HG03135 (cell line): ENCODE measurements around the gene NEK10.

ENCODE experiments used
- ATAC-seq: cut with Tn5 transposase; IDR thresholded peaks from one replicate; pipeline ENCODE4 v1.9.1; 2021; ENCODE audit warnings: mild to moderate bottlenecking, moderate library complexity; ENCODE audit not compliant: unreplicated experiment

NEK10 gene

DNA sequence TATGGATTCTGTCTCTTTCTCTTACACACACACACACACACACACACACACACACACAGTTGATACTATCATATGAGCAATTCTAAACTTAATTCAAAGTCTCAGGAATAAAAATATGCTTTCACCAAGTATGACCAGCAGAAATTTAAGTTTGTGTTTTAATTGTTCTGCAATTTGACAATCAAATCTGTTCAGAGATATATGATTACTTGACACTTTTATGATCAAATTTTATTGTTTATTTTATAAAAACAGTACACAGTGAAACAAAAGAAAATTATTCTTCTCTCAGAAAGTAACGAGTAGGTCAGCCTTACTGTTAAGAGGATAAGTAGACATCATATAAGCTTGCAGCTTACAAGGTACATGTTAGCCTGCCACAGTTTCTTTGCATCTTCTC lies 114.3 kb downstream of the NEK10 start:
- ATAC-seq: no peak

DNA sequence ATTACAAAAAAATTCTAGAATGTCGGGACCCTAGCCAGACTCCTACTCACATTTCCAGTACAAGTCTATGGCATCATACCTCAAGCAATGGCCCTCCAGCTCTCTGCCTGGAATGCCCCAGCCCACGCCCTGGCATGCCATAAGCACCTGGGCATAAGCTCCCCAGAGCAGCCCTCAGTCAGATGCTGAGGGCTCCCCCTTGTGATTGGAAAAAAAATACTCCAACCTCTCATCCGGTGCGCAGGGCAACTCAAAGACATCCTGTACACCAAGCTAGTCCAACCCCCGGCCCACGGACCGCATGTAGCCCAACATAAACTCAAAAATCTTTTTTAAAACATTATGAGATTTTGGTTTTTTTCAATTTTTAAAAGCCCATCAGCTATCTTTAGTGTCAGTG lies 115.4 kb downstream of the NEK10 start:
- no peak for ATAC-seq

DNA sequence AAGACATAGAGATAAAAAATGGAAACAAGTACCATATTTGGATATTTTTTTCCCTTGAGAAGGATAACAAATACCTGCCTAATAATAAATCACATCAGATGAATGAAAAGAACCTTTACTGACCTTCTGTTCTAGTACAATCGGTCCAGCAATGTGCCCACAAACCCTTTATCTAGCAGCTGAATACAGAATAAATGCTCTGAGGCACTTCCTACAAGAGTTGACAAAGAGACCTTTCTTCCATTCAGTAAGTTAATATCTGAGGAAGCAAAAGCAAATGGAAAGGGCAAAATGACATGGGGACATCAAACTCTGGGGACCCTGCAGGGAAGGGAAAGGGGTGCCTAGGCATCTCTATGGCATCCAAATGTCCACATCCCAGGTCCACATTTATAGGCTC lies 115.8 kb downstream of the NEK10 start:
- no peak for ATAC-seq

DNA sequence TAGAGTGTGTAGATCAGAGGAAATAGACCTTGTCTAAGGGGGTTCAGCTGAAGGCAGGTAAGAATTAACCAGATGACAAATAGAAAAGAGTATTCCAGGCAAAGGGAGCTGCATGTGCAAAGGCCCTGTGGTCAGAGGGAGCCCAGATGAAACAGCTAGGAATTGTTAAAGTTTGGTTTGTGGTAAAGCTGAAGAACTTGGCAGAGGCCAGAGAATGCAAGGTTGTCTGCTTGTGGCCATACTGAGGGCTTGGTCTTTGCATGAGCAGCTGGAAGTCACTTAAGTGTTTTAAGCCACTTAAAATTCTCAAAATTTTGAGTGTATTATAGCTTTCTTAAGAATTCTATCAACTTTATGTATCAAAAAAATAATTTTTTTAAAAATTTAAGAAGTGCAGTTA lies 116.5 kb downstream of the NEK10 start:
- ATAC-seq: no peak

DNA sequence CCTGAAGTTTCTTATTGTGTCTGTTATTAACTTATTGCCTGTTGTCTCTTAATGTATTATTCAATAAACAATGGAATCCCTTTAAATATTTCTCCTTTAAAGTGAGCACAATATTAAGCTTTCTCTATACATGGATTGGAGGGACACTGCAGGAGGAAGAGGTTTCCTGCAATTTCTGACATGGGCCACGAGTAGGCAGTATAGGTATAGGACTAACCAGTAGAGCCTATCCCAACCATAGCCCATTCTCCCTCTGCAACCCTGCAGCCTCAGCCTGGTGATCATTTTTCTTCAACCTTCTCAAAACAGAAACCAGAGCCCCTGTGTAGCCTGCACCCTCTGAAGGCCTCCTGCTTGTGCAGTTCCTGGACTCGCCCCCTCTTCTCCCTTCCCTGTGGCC lies 124.8 kb downstream of the NEK10 start:
- ATAC-seq: no peak

DNA sequence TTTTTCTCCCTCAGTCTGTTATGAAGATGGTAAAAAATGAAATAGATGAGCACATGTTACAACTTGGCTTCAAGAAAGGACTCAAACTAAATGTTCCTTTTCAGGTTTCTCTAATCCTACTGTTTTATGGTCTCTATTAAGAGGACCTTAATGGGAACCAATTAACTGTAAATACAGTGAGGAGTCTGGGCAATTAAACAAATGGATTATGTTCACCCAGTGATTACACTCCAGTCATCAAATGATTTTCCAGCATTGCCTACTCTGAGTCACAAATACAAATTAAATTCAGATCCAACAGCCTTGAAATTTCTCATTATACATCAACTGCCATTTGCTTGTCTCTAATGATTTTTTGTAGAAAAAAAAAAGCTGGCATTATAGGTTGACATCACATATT lies 129.2 kb downstream of the NEK10 start:
- ATAC-seq: no peak

DNA sequence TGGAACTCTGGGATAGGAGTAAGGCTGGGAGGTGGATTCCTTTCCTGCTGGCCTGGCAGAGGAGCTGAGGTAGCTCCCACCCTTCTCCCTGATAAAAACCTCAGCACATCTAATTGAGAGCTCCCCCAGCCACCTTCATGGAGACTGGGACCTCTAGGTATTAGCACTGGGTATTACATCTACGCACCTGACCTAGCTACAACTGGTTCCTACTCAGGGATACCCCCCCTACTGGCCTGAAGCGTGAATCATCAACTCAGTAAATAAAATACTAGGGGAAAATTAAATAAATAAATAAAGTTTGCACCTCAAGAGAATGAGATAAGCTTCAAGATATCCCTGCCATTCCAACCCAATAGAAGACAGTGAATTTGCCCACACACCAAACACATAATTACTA lies 140.4 kb downstream of the NEK10 start:
- no peak for ATAC-seq

DNA sequence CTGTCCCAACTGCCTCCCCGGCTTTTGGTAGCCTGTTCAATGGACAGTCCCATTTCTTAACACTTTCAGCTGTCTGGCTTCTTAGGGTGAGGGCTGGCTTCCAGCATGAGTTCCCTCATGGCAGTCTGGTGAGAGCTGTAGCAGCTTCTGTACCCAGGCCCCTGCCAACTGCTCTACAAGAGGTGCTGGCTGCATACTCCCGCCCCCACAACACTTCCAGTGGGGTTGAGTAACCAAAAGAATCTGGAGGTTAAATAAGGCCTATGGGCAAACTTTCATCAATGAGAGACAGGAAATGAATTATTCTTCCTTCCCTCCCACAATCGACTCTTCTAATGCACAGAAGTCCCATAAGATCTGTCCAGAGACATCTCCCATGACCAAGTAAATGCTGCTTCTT lies 145.0 kb downstream of the NEK10 start:
- ATAC-seq: no peak

DNA sequence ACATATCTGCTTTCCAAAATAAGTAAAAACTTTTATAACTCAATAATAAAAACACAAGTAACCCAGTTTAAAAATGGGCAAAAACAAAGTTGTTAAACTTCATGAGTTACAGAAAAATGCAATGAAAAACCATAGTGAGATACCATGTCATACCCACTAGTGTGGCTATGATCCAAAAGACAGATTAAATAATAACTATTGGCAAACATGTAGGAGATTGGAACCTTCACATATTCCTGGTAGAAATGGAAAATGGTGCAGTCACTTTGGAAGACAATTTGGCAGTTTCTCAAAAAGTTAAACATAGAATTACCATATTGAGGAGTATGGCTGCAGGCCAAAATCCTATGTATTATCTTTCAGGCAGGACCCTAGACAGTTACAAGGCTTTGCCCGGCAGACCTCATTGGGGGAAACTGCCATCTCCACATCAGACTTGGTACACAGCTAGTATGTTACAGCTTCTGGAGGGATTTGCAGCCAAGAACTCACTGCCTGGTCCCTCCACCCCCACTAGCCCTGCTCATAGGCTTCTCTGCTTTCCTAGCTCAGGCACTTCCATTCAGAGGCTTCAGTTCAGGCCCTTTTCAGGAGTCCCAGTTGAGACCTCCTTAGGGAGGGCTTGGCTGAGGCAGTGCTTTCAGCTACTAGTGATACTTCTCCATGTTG lies 147.8 kb downstream of the NEK10 start:
- ATAC-seq: no peak

DNA sequence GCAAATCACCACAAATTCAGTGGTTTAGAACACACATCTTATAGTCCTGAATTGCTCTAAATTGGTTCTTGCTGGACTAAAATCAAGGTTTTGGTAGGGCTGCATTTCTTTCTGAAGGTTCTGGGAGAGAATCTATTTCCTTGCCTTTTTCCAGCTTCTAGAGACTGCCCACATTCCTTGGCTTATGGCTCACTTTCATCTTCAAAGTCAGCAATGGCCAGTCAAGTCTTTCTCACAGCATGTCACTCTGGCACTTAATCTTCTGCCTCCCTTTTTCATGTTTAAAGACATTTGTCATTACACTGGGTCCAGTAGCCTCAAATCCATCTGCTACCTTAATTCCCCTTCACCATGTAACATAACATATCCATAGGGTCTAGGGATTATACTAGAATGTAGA lies 149.0 kb downstream of the NEK10 start:
- no peak for ATAC-seq

DNA sequence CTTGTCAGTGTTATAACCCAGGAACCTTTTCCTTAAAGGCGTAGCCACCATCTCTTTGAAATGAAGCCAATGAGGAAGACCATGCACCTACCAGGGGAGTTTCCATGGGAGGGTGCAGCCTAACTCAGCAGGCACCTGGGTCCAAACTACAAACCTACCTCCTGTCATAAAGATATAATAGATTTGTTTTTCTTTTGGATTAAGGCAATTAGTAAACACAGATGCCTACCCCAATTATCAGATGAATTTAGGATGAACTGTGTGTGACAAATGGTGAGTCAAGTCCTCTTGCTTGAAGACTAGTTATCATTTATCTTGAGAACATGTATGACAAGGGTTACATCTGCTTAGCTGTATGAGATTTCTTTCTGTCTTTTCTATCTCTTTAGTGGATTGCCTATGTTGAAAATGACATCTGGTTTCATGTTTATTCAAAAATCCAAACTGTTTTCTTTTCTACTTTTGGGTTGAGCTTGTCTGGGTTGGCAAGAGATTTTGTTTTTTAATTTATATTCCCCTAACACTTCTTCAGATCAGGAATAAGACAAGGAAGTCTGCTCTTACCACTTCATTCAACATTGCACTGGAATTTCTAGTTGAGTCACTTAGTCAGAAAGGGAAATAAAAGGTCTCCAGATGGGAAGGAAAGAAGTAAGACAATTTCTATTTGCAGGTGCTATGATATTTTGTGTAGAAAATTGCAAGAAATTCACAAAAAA lies 149.9 kb downstream of the NEK10 start:
- no peak for ATAC-seq

DNA sequence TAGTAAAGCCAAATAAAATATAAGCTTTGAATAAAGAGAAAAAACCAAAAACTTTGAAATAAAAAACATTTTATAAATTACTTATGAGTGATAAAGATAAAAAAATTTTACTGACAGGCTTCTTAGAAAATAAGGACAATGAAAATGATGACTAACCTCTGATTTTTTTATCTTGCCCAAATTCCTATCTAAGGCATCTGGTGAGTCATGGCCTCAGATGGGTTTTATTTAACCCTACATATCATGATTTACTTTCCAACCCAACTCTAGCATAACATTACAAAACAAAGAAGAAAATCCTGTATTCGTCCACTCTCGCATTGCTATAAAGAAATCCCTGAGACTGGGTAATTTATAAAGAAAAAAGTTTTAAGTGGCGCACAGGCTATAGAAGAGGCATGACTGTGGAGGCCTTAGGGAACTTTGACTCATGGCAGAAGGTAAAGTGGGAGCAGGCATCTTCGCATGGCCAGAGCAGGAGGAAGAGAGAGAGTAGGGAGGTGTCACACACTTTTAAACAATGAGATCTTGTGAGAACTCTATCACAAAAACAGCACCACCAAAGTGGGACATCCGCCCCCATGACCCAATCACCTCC lies 152.1 kb downstream of the NEK10 start:
- no peak for ATAC-seq

DNA sequence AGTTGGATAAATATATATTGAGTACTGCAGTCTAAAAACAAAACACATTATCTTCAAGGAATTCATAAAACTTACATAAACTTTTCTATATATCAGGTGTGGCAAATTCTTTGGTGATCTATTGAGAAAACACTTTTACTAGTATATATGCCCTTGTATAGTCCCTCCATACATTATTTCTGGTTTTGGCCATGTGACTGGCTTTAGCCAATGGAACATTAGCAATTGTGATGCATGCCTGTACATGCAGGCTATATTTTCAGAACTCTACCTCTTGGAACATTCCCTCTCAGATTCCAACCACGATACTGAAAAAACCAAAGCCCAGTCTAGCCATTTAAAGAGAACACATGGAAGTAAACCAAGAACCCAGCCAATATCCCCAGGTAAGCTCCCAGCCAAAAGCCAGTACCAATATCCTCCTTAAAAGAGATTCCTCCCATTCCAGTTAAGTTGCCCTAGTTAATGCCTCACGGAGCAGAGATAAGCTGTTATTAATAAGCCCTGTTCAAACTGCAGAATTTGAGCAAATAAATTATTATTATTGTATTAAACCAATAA lies 152.8 kb downstream of the NEK10 start:
- no peak for ATAC-seq

DNA sequence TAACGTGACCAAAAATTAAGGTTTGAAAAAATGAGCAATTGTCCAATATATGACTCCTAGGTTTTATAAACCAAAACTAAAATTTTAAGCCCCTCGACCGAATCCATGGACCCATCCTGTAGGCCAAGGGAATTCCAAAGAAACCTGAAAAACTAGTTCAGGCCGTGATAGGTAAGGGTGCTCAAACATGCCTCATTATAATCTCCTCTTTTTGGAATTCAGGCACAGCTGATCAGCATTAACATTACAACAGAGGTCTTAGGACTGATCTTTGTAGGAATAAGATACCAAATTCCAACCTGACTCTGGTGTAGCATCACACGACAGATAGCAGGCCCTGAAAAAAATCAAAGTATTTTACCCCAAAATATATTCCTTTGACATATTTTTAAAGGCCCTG lies 155.7 kb downstream of the NEK10 start:
- no peak for ATAC-seq

DNA sequence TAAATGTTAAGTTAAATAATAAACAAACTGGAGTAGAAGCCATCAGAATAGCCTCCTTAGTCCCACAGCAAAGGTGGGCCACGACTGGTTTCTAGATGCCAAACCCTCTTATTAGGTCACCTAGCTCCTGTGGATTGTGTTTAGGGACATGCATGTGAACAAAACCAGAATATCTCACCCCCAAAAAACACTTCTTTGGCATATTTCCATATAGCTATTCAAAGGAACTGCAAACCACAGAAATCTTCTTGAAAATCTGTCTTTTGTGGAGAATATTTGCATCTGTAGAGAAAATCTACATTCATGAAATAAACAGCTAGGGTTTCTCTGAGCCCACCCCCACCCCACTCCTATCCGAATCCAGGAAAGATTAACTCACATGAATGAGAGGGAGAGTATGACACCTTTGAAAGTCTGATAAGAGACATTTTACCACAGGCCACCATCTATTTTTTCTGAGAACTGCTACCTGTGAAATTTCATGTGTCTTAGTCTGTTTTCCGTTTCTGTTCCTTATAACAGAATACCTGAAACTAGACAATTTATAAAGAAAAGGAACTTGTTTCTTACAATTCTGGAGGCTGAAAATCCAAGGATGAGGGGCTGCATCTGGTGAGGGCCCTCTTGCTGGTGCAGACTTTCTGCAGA lies 159.4 kb downstream of the NEK10 start:
- no peak for ATAC-seq

DNA sequence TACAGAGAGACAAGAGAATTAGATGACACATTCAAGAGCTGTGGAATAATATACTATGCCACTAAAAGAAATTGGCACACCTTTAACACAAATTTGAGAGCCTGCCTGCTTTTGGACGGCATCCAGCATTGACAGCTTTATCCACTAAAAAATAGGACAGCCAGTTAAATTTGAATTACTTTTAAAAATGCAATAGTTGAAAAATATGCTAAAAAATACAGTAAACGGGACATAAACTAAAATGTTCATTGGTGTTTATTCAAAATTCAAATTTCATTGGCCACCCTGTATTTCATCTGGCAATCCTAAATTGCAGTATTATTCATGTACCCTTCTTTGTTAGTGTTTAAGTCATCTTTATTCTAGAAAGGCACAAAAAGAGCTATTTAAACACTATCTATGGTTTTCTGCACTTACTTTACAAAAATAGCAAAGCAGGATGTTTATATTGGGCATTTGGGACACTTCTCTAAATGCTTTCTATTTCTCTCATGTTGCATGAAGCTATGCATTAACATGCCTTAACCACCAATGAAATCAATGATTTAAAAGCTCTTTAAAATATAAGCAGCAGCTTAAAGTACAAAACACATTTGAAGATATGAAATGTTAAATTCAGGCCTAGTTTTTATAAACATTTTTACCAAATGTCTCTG lies 160.1 kb downstream of the NEK10 start:
- ATAC-seq: no peak

DNA sequence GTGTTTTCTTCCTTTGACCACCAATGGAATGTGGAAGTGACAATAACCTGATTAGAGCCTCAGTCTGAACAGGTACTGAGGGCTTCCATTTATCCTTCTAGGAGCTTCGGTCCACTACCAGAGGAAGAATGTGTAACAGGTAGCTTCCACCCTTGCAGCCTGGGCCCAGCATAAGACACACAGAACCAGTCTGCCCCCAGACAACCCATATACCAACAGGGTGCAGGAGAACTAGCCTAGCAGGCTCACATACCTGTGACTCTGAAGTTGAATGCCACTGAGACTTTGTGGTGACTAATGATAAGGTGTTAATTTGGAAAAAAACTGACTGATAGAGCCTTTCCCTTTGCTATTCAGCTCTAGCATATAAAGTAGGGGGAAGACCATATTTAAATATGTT lies 166.2 kb downstream of the NEK10 start:
- ATAC-seq: no peak

DNA sequence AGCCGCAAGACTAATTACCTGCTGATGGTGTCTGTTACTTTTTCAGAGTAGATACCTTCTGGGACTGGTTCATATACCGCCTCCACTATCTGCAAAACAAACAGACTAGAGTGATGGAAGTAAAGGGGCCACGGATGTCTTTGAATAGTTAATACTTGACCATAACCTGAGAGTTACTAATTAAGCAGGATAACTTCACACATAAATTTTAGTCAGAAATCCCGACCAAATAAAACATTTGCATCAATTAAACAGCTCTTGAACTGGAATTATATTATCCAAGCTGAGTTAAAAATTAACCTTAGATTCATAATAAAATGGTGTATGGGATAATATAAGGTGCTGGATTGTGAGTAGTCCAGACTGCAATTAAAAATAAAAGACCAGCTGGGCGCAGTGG lies 167.7 kb downstream of the NEK10 start:
- ATAC-seq: no peak

DNA sequence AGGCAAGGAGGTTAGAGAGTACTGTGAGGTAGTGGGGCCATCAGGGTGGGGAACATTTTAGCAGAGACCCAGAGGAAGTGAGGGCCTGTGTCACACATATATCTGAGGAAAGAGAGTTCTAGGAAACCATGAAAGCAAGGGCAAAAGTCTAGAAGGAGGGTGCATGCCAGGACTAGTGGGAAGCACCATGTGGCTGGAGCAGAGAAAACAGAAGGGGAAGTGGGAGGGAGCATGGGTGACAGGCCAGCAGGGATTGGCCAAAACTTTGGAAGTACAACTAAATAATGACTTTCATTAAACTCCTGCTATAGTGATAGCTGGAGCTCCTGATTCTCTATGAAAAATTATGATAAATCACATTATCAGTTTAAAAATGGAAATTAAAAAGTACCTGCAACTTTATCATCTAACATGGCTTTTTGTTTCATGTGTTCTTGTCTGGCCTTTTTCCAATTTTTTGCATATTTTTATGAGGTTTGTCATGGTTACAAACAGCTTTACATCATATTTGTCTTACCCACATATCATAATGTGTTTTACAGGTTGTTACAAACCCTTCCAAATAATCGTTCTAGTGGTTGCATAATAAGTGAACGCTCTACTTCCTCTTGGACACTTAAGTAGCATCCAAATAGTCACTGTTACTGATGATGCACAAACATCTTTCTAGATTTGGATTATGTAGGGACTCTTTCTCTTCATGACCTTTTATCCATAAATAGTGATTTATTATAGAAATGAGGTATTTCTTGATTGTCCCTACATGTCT lies 168.3 kb downstream of the NEK10 start:
- no peak for ATAC-seq

DNA sequence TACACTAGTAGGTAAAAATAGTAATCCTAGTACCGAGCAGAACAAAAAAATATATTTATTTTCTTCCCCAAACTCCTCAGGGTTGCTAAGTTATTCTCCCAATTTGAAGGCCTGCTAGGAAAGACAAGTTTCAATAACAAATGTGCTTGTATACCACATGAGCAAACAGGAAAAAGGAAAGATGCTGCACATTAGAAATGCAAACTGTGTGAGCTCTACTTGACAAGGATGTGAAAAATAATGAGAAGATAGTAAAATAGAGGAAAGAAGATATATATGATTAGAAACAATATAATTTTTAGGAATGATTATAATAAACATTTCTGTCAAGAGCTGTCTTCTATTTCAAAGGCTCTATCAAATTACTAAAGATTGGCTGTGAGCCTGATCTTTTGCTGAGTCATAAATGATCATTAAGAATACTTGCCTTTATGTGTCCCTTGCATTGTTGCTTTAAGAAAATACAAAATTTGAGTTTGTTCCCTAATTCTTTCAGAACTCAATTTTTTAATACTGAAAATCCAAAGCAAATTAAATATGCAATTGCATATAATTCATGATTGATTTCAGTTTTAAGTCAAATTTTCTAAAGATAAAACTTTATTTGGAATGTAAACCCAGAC lies 174.2 kb downstream of the NEK10 start:
- no peak for ATAC-seq
